SK-N-SH (cell line): ENCODE data around the gene JMJD6. TPM values are rescaled to one million over a fixed set of nuclear protein-coding genes. Genes with fewer than 3 reads are reported as not detected.

Source experiments
- CTCF ChIA-PET: fragments of 300-600, 350-600 bp; formaldehyde crosslinking; extraction: SDS; loops from one replicate; lab custom pipeline; 2021; lab: Yijun Ruan, JAX
- POLR2A ChIA-PET: fragments of 350-600 bp; sonication (Branson Sonifier 250); formaldehyde crosslinking; extraction: SDS; loops from one replicate; lab custom pipeline; 2020; ENCODE audit warnings: antibody characterized with exemption, inconsistent platforms; lab: Yijun Ruan, JAX
- DNase-seq: peaks from one replicate; pipeline ENCODE4 v3.0.0; 2012
- H2AFZ ChIP-seq: fragments of 200-600 bp; sonication (generic); 2 replicates; pipeline ENCODE4 v1.8.1; 2016; ENCODE audit warnings: antibody characterized with exemption, mild to moderate bottlenecking, low read depth
- H3F3A ChIP-seq: fragments of 200-600 bp; sonication (generic); replicated peaks from 2 replicates; pipeline ENCODE3; 2016; ENCODE audit warnings: antibody characterized with exemption, mild to moderate bottlenecking; ENCODE audit not compliant: insufficient read depth
- H3K27ac ChIP-seq, 2 experiments: fragments of 200-500 bp in 1 of 2; fragments of 200-600 bp in 1 of 2; sonication (Bioruptor generic) in 1 of 2; sonication (generic), shearing (Covaris generic) in 1 of 2; 2 replicates each; pipeline versions ENCODE4 v1.5.1 to v1.6.1; 2014 to 2016; ENCODE audit warnings: low read depth in 2 of 2, inconsistent platforms in 1 of 2, low read length in 1 of 2, mild to moderate bottlenecking in 1 of 2, mixed read lengths in 1 of 2
- H3K27me3 ChIP-seq: fragments of 200-600 bp; sonication (generic), shearing (Covaris generic); 2 replicates; pipeline ENCODE4 v1.6.1; 2016; ENCODE audit warnings: mixed run types; ENCODE audit not compliant: insufficient read depth
- H3K36me3 ChIP-seq, 2 experiments: fragments of 200-500 bp in 1 of 2; fragments of 200-600 bp in 1 of 2; sonication (Bioruptor generic) in 1 of 2; sonication (generic) in 1 of 2; replicated peaks in 1 of 2; 2 replicates each; pipeline versions ENCODE3 to v1.5.1; 2014 to 2016; ENCODE audit warnings: low read length in 1 of 2, mild to moderate bottlenecking in 1 of 2; ENCODE audit not compliant: insufficient read depth in 2 of 2, control insufficient read depth in 1 of 2
- H3K4me1 ChIP-seq, 2 experiments: fragments of 200-500 bp in 1 of 2; fragments of 200-600 bp in 1 of 2; sonication (Bioruptor generic) in 1 of 2; sonication (generic), shearing (Covaris generic) in 1 of 2; 2 replicates each; pipeline versions ENCODE4 v1.5.1 to v1.6.1; 2014 to 2016; ENCODE audit warnings: low read depth in 1 of 2, low read length in 1 of 2, mixed run types in 1 of 2; ENCODE audit not compliant: insufficient read depth in 2 of 2, control insufficient read depth in 1 of 2
- H3K4me2 ChIP-seq: fragments of 200-600 bp; sonication (generic), shearing (Covaris generic); 2 replicates; pipeline ENCODE4 v1.6.1; 2017; ENCODE audit warnings: mixed run types
- H3K4me3 ChIP-seq, 2 experiments: fragments of 200-500 bp in 1 of 2; fragments of 200-600 bp in 1 of 2; sonication (Bioruptor generic) in 1 of 2; sonication (generic), shearing (Covaris generic) in 1 of 2; 2 replicates each; pipeline versions ENCODE4 v1.5.1 to v1.8.1; 2014 to 2016; ENCODE audit warnings: low read depth in 2 of 2, inconsistent platforms in 1 of 2, low read length in 1 of 2, mild to moderate bottlenecking in 1 of 2, mixed read lengths in 1 of 2, moderate library complexity in 1 of 2
- H3K79me2 ChIP-seq: fragments of 200-600 bp; sonication (generic); 2 replicates; pipeline ENCODE4 v1.8.1; 2017; ENCODE audit warnings: mild to moderate bottlenecking; ENCODE audit not compliant: insufficient read depth
- H3K9ac ChIP-seq: fragments of 200-600 bp; sonication (generic); 2 replicates; pipeline ENCODE4 v1.6.1; 2017; ENCODE audit warnings: mixed run types
- H3K9me2 ChIP-seq: fragments of 200-600 bp; sonication (generic); 2 replicates; pipeline ENCODE4 v1.6.1; 2017; ENCODE audit warnings: mixed run types
- H3K9me3 ChIP-seq: fragments of 200-600 bp; sonication (generic); 2 replicates; pipeline ENCODE4 v1.6.1; 2017; ENCODE audit warnings: mixed run types, mild to moderate bottlenecking, moderate library complexity
- H4K20me1 ChIP-seq: fragments of 200-600 bp; sonication (generic); 2 replicates; pipeline ENCODE4 v1.6.1; 2017; ENCODE audit warnings: mild to moderate bottlenecking, mixed run types; ENCODE audit not compliant: insufficient read depth
- CHD2 ChIP-seq: fragments of 150-350 bp; IDR thresholded peaks from 2 replicates; pipeline ENCODE4 v1.6.1; 2018; ENCODE audit warnings: low read length; ENCODE audit not compliant: partially characterized antibody
- ELF1 ChIP-seq: IDR thresholded peaks from 2 replicates; pipeline ENCODE4 v1.4.0; 2012
- EP300 ChIP-seq, 2 experiments: IDR thresholded peaks; 2 replicates each; pipeline versions ENCODE4 v1.4.0 to v1.6.1; 2012; ENCODE audit warnings: borderline replicate concordance in 1 of 2, low read depth in 1 of 2, low read length in 1 of 2
- EZH2phosphoT487 ChIP-seq: fragments of 200-600 bp; sonication (generic); IDR thresholded peaks from 2 replicates; pipeline ENCODE4 v1.6.1; 2017; ENCODE audit warnings: low read depth, mixed run types, mild to moderate bottlenecking, antibody characterized with exemption, moderate library complexity, borderline replicate concordance
- FOSL2 ChIP-seq: IDR thresholded peaks from 2 replicates; pipeline ENCODE4 v1.4.0; 2012; ENCODE audit warnings: low read depth, mild to moderate bottlenecking, moderate library complexity, borderline replicate concordance
- FOXJ3 ChIP-seq: sonication (generic); formaldehyde crosslinking; IDR thresholded peaks from 2 replicates; pipeline ENCODE4 v1.5.1; 2020; ENCODE audit warnings: mild to moderate bottlenecking, missing genetic modification reagents
- FOXM1 ChIP-seq: IDR thresholded peaks from 2 replicates; pipeline ENCODE4 v1.4.0; 2012; ENCODE audit warnings: low read depth, mild to moderate bottlenecking
- GATA2 ChIP-seq: sonication (generic); formaldehyde crosslinking; IDR thresholded peaks from 2 replicates; pipeline ENCODE4 v1.5.0; 2020; ENCODE audit warnings: mild to moderate bottlenecking, missing genetic modification reagents
- MEF2A ChIP-seq: IDR thresholded peaks from 2 replicates; pipeline ENCODE4 v1.4.0; 2012; ENCODE audit warnings: low read depth, borderline replicate concordance
- NRF1 ChIP-seq: IDR thresholded peaks from 2 replicates; pipeline ENCODE4 v1.6.1; 2012; ENCODE audit warnings: low read depth, mild to moderate bottlenecking, low read length
- POLR2AphosphoS5 ChIP-seq: IDR thresholded peaks from 2 replicates; pipeline ENCODE4 v1.6.1; 2012; ENCODE audit warnings: low read depth, low read length
- RAD21 ChIP-seq: IDR thresholded peaks from 2 replicates; pipeline ENCODE4 v1.6.1; 2012; ENCODE audit warnings: mild to moderate bottlenecking, low read length
- RFX5 ChIP-seq: IDR thresholded peaks from 2 replicates; pipeline ENCODE4 v1.6.1; 2012; ENCODE audit warnings: mild to moderate bottlenecking, improper control_type of control experiment, low read length
- RXRA ChIP-seq: IDR thresholded peaks from 2 replicates; pipeline ENCODE4 v1.4.0; 2012; ENCODE audit warnings: low read depth, mild to moderate bottlenecking, borderline replicate concordance
- SMC3 ChIP-seq: IDR thresholded peaks from 2 replicates; pipeline ENCODE4 v1.6.1; 2012; ENCODE audit warnings: low read depth, low read length, improper control_type of control experiment
- TCF12 ChIP-seq: IDR thresholded peaks from 2 replicates; pipeline ENCODE4 v1.4.0; 2012
- TEAD4 ChIP-seq: IDR thresholded peaks from 2 replicates; pipeline ENCODE4 v1.4.0; 2012; ENCODE audit warnings: mild to moderate bottlenecking, borderline replicate concordance; ENCODE audit not compliant: insufficient read depth
- YY1 ChIP-seq: IDR thresholded peaks from 2 replicates; pipeline ENCODE4 v1.4.0; 2012; ENCODE audit warnings: low read depth, mild to moderate bottlenecking
- ZBTB33 ChIP-seq: IDR thresholded peaks from 2 replicates; pipeline ENCODE4 v1.4.0; 2012; ENCODE audit warnings: low read depth, borderline replicate concordance
- WGBS: methylation state at CpG from one replicate; pipeline ENCODE4 v1.1.6; 2017; ENCODE audit warnings: low lambda C conversion rate; 5-methylcytosine and 5-hydroxymethylcytosine counted together
- polyA plus RNA-seq, 3 experiments: library from polyadenylated mRNA; depleted of rRNA; stranded (reverse); fragments of >200 nt; gene quantifications; 2 replicates each; pipeline ENCODE4 v1.2.3, GENCODE V29; 2012
- TF ChIP-seq, protein P1 (sequence below): IDR thresholded peaks from 2 replicates; pipeline ENCODE4 v1.4.0; 2012; ENCODE audit warnings: low read depth
- TF ChIP-seq, protein P2 (sequence below): IDR thresholded peaks from 2 replicates; pipeline ENCODE4; 2012

The JMJD6 gene
- polyA plus RNA-seq, 1 of the 3 experiments (the other 2 are of a cell fraction), result 23.3 TPM

GRCh38 chr17:76716839-76717215, 9.6 kb downstream of the JMJD6 start:
- H3K36me3 ChIP-seq, result peaks cover 57 to 76% of the 10 kb centered on the region in 2 experiments
- H3F3A ChIP-seq, result peaks cover 45% of the 10 kb centered on the region
- peaks cover 17% of the 10 kb centered on the region for H4K20me1 ChIP-seq
- peak overlapping the region; percentile 66 for H3K9ac ChIP-seq
- ChIA-PET CTCF (interaction anchor here (1.0 to 14.3 kb wide), 13 partner anchors 9 to 210 kb away, joined by 3 to 255 read pairs (median 7); partner anchors contain the start of genes JMJD6 and METTL23), POLR2A (interaction anchor here (1.0 kb wide), 1 partner anchor 9 kb away, joined by 5 read pairs; the partner anchor contains the start of gene JMJD6)
- H3K79me2 ChIP-seq, result peaks cover 56% of the 10 kb centered on the region
- H3K9me2 ChIP-seq, result no peaks in the 10 kb centered on the region
- H3K4me1 ChIP-seq, result peaks cover 0 to 24% of the 10 kb centered on the region in 2 experiments
- no peaks in the 10 kb centered on the region for H3K9me3 ChIP-seq
- WGBS, result 34% methylated on average over 6 of the region's 6 CpGs
- H2AFZ ChIP-seq, result no peak overlapping the region
- no peak for DNase-seq
- H3K4me2 ChIP-seq, result peak overlapping the region; percentile 62
- H3K4me3 ChIP-seq, result no peak overlapping the region
- no peaks in the 10 kb centered on the region for H3K27me3 ChIP-seq
- peak overlapping the region; percentile 53 to 97; a peak in 3 of 4 replicates for H3K27ac ChIP-seq
- TF ChIP-seq TEAD4, result peak; percentile 73; the same call in 1 of the 2 replicates
- TF ChIP-seq, protein P1, sequence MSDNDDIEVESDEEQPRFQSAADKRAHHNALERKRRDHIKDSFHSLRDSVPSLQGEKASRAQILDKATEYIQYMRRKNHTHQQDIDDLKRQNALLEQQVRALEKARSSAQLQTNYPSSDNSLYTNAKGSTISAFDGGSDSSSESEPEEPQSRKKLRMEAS, result 0 out of 2 replicates have a peak, but pooled peaks have one; percentile 9
- no peak; the same call in 1 of the 2 replicates for TF ChIP-seq TCF12
- TF ChIP-seq, protein P2, sequence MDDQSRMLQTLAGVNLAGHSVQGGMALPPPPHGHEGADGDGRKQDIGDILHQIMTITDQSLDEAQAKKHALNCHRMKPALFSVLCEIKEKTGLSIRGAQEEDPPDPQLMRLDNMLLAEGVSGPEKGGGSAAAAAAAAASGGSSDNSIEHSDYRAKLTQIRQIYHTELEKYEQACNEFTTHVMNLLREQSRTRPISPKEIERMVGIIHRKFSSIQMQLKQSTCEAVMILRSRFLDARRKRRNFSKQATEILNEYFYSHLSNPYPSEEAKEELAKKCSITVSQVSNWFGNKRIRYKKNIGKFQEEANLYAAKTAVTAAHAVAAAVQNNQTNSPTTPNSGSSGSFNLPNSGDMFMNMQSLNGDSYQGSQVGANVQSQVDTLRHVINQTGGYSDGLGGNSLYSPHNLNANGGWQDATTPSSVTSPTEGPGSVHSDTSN, result 0 out of 2 replicates have a peak, but pooled peaks have one; percentile 14
- TF ChIP-seq, all 33 proteins: peak for 3

GRCh38 chr17:76716146-76716838, 10.1 kb downstream of the JMJD6 start:
- Histone ChIP-seq H3K4me3 (peak overlapping the region in 1 of 2 experiments; percentile 2; a peak in 1 of 4 replicates), H3K27me3 (no peaks in the 10 kb centered on the region), H3K36me3 (peaks cover 52 to 71% of the 10 kb centered on the region in 2 experiments), H3K9ac (peak overlapping the region; percentile 66), H3F3A (peaks cover 50% of the 10 kb centered on the region), H2AFZ (no peak overlapping the region), H3K4me1 (peaks cover 4 to 30% of the 10 kb centered on the region in 2 experiments), H3K9me3 (no peaks in the 10 kb centered on the region), H3K4me2 (peak overlapping the region; percentile 62), H4K20me1 (peaks cover 17% of the 10 kb centered on the region), H3K79me2 (peaks cover 56% of the 10 kb centered on the region), H3K27ac (peak overlapping the region; percentile 53 to 97; a peak in 3 of 4 replicates), H3K9me2 (no peaks in the 10 kb centered on the region)
- ChIA-PET CTCF (interaction anchor here (1.0 to 14.3 kb wide), 12 partner anchors 9 to 209 kb away, joined by 3 to 255 read pairs (median 22); partner anchors contain the start of genes JMJD6 and METTL23), POLR2A (interaction anchor here (0.8 to 1.0 kb wide), 2 partner anchors 10 to 13 kb away, joined by 3 to 5 read pairs; partner anchors contain the start of gene JMJD6)
- DNase-seq, result no peak
- WGBS, result 63% methylated on average over 12 of the region's 13 CpGs
- TF ChIP-seq TEAD4 (no peak), CHD2 (no peak), EP300 (IDR thresholded peaks at IDR 0.05; ENCODE audit: borderline replicate concordance in 1 of 2, low read depth in 1 of 2, low read length in 1 of 2) (no peak), MEF2A (no peak), RAD21 (no peak), RXRA (no peak), ELF1 (peak; percentile 22; the same call in 1 of the 2 replicates), GATA2 (CRISPR knock-in tag) (no peak), SMC3 (no peak), FOXM1 (no peak), NRF1 (no peak), EZH2phosphoT487 (no peak), RFX5 (no peak), POLR2AphosphoS5 (peak; percentile 57; the same call in 1 of the 2 replicates), YY1 (no peak), FOXJ3 (no peak), ZBTB33 (no peak), FOSL2 (no peak)
- TF ChIP-seq, protein P2, result peak; percentile 52
